Ectodermal cell (in vitro differentiated cells): ENCODE results near the gene ABCA1.

ENCODE experiments used
- H3K27ac ChIP-seq: 2 replicates; pipeline ENCODE4 v1.7.0; 2013; ENCODE audit warnings: mild to moderate bottlenecking, low read depth, low read length; ENCODE audit not compliant: insufficient read depth, poor library complexity, severe bottlenecking
- H3K27me3 ChIP-seq: 2 replicates; pipeline ENCODE4 v1.7.0; 2013; ENCODE audit warnings: mild to moderate bottlenecking, low read length; ENCODE audit not compliant: insufficient read depth, control insufficient read depth, poor library complexity, severe bottlenecking
- H3K36me3 ChIP-seq: one replicate; pipeline ENCODE4 v1.7.0; 2013; ENCODE audit warnings: low read length; ENCODE audit not compliant: control insufficient read depth, insufficient read depth
- H3K4me1 ChIP-seq: one replicate; pipeline ENCODE4 v1.7.0; 2013; ENCODE audit warnings: low read length; ENCODE audit not compliant: control insufficient read depth, insufficient read depth
- H3K4me3 ChIP-seq: 2 replicates; pipeline ENCODE4 v1.7.0; 2013; ENCODE audit warnings: low read depth, low read length, control low read depth; ENCODE audit not compliant: insufficient read depth
- H3K9me3 ChIP-seq: 2 replicates; pipeline ENCODE4 v1.7.0; 2013; ENCODE audit warnings: mild to moderate bottlenecking, low read length, moderate library complexity; ENCODE audit not compliant: control insufficient read depth
- whole genome bisulfite sequencing, 2 experiments: methylation state at CpG; one replicate each; pipeline ENCODE4 v1.1.7; 2013; ENCODE audit warnings: missing lambda C conversion rate in 2 of 2; 5-methylcytosine and 5-hydroxymethylcytosine counted together

ABCA1 gene

DNA sequence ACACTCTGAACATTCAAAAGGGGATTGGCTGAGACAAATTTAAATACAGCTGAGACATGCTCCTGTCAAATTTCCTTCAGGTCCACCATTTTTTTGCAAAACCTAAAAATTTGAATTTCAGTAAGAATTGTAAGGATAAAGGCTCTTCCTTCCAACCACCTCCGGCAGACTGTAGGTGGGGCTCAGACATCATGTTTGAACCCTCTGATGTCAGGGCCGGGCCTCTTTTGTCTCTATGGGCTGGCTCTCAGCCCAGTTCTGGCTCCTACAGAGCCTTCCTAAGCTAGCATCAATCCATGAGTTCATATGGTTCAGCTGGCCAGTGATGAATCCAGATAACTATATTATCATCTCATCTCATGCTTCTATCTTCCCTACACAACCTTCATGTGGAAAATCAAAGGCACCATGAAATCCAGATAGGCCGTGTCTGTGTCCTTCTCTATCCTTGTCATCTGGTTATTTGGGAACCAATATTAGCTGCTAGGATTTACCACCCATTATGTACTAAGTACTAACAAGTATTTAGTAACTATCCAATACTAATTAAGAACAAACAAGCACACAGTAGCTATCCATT is 119.8 kb downstream of the ABCA1 start:
- 82 to 92% methylated on average over 3 of the region's 3 CpGs for WGBS, 2 experiments
- H3K27me3 ChIP-seq, result no peaks in the 10 kb centered on the region
- H3K4me3 ChIP-seq, result no peak overlapping the region
- peaks cover 3% of the 10 kb centered on the region for H3K36me3 ChIP-seq
- no peaks in the 10 kb centered on the region for H3K9me3 ChIP-seq
- H3K4me1 ChIP-seq, result no peaks in the 10 kb centered on the region
- H3K27ac ChIP-seq, result no peak overlapping the region

DNA sequence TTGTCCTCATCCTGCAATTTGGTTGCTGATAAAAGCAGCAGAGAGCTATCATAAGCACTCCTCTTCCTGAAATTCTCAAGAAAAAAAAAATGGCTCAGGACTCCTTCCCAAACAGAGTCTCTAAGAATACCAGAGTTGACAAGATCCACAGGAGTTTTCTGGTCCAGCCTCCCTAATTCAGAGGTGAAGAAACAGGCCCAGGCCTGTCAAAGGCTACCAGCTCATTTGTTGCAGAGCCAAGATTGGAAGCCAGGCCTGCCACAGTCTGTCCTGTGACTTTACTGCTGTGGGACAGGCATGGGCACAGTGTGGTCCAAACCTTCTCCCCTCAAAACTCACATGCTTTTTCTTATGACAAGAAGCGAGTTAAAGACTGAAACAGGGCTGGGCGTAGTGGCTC is 122.5 kb downstream of the ABCA1 start:
- Histone ChIP-seq H3K27me3 (no peaks in the 10 kb centered on the region), H3K36me3 (peaks cover 9% of the 10 kb centered on the region)
- WGBS, 2 experiments, result 86 to 95% methylated on average over 2 of the region's 2 CpGs

DNA sequence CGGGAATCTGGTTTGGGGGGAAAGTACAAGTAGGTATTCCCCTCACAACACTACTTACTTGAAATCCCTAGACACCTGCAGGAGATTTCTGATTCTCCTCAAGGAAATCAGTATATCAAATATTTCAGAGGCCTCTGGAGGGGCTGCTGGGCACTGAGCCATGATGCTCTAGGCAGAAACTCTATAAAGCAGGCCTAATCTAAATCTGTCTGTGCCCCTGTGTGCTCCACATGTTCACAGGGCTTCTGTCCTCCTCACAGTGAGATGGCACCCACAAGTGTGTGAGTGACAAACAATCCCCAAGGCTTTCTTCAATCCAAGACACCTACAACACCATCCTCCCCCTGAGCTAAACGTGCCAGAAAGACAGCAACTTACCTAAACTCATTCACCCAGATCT is 125.0 kb downstream of the ABCA1 start:
- H3K27me3 ChIP-seq, result no peaks in the 10 kb centered on the region
- H3K36me3 ChIP-seq, result peaks cover 14% of the 10 kb centered on the region
- no peak overlapping the region for H3K4me3 ChIP-seq
- H3K9me3 ChIP-seq, result no peaks in the 10 kb centered on the region
- no peak overlapping the region for H3K27ac ChIP-seq
- no peaks in the 10 kb centered on the region for H3K4me1 ChIP-seq
- 86 to 89% methylated on average over 2 of the region's 2 CpGs for WGBS, 2 experiments

More for the DNA sequence above, 122.5 kb downstream of the ABCA1 start:
- no peaks in the 10 kb centered on the region for H3K9me3 ChIP-seq
- H3K27ac ChIP-seq, result no peak overlapping the region
- H3K4me1 ChIP-seq, result no peaks in the 10 kb centered on the region
- H3K4me3 ChIP-seq, result no peak overlapping the region

DNA sequence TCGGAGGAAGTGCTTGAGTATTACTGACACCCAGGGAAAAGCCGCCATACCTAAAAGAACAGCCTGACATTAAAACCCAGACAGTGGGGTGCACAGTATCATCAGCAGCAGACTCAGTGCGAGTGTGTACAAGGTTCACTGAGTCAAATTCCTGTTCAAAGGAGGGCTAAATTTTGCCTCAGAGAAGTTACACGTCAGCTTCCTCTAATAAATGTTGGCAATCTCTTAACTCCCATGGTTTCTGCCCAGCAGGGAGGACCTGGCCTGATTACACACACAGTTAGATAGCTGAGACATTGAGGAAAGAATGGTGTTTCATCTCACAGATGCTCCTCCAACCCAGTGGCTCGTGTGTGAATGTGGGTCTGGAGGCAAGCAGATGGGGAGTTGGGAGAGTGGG is 125.8 kb downstream of the ABCA1 start:
- Histone ChIP-seq H3K4me3 (no peak overlapping the region), H3K27ac (no peak overlapping the region), H3K4me1 (no peaks in the 10 kb centered on the region), H3K9me3 (no peaks in the 10 kb centered on the region), H3K27me3 (no peaks in the 10 kb centered on the region), H3K36me3 (peaks cover 14% of the 10 kb centered on the region)
- WGBS, 2 experiments, result 89 to 92% methylated on average over 5 of the region's 5 CpGs

DNA sequence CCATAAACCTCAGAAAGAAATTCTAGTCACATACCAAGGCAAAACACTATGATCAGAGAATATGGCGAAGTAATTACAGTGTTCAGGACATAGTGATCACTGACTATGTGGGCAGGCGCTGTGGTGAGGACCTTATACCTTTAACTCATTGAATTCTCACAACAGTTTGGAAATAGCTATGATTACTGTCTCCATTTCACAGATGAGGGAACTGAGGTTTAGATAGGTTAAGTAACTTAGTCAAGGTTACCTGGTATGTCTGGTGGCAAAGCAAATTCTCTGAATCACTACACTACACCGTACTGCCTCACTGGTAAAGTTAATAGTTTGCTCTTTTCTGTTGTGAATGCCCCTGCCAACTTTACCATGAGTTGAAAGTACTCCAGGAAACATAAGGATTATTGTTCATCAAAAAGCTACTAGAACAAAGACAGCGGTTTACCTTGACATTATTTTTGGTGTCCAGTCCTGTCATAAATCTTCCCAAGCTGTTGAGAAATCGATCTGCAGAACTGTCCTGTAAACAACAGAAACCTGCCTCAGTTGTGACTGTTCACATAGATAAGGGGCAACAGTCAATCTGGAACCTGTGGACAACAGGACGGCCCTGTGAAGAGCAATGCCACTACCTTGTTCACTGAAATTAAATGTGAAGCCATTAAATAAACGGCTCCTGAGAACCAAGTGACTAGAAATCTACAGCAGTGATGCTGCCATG is 127.7 kb downstream of the ABCA1 start:
- WGBS, 2 experiments, result 90 to 96% methylated on average over 7 of the region's 7 CpGs
- peaks cover 14% of the 10 kb centered on the region for H3K36me3 ChIP-seq
- H3K27ac ChIP-seq, result no peak overlapping the region
- H3K4me3 ChIP-seq, result no peak overlapping the region
- no peaks in the 10 kb centered on the region for H3K27me3 ChIP-seq
- no peaks in the 10 kb centered on the region for H3K9me3 ChIP-seq
- no peaks in the 10 kb centered on the region for H3K4me1 ChIP-seq

DNA sequence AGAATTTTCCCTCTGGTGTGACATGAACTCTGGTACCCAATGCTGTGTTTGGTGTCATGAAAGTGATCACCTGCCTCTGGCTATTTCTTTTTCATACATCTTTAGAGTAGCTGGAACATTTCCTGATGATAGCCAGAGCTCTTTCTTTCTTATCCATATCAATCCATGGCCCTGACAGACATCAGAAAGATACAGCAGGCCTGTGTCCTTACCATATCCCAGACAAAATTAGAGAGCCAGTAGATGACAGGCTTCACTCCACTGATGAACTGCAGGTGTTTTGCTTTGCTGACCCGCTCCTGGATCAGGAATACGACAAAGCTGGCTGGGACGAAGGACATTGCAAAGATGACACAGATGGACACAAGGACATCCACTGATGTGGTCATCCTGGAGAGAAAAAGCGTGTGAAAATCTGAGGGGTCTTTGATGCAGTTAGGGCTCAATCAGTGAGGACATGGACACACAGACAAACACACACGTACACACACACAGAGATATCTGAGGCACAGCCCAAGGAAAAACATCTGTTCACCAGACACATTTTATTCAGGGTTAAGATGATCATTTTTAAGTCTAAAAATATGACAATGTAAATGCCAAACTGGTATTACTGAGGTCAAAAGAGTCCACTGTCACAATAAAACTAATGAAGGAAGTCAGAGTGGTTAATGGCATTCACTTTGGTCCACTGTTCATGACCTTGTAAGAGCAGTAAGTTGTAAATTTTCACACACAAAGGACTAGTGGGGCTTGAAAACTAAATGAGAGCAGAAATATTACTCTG is 129.6 kb downstream of the ABCA1 start:
- Histone ChIP-seq H3K4me3 (no peak overlapping the region), H3K27ac (no peak overlapping the region), H3K36me3 (peaks cover 11% of the 10 kb centered on the region), H3K27me3 (no peaks in the 10 kb centered on the region), H3K4me1 (no peaks in the 10 kb centered on the region), H3K9me3 (no peaks in the 10 kb centered on the region)
- WGBS, 2 experiments, result 88 to 93% methylated on average over 5 of the region's 5 CpGs

DNA sequence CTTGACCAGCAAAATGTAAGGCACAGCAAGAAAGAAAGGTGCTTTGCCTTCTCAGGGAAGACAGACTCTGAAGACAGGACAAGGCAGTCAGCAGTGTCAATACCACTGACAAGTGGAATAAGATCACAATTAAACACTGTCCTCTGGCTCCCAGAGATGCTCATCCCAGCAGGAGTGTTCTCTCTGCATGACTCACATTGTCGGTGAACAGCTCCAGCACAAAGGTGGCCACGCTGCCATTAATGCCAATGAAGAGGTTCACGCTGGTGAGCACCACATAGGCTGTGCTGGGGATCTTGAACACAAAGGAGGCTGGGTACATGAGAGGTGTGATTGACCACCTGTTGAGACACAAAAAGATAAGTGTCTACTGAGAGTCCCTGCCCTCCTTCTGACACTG is 132.1 kb downstream of the ABCA1 start:
- 83 to 87% methylated on average over 3 of the region's 3 CpGs for WGBS, 2 experiments
- Histone ChIP-seq H3K4me1 (no peaks in the 10 kb centered on the region), H3K9me3 (no peaks in the 10 kb centered on the region), H3K27me3 (no peaks in the 10 kb centered on the region), H3K27ac (no peak overlapping the region), H3K36me3 (peaks cover 5% of the 10 kb centered on the region), H3K4me3 (no peak overlapping the region)

DNA sequence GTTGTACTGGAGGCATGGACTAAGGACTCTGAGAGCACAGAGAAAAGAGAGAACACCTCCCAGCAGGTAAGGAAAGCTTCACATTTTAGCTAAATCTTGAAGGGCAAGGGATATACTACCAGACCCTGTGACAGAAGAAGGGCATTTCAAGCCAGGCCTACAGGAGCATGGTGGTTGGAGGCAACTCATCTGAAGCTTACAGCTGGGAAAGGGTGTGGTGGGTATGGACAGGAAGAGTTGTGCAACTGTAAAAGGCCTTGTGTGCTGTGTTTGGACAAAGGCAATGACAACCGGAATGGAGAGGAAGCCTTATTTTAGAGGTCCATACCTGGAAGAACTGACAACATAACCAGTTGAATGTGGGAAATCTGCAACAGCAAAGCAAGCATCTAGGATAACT is 132.9 kb downstream of the ABCA1 start:
- no peaks in the 10 kb centered on the region for H3K9me3 ChIP-seq
- no peaks in the 10 kb centered on the region for H3K4me1 ChIP-seq
- no peak overlapping the region for H3K27ac ChIP-seq
- no peaks in the 10 kb centered on the region for H3K27me3 ChIP-seq
- WGBS, 2 experiments, result 95 to 97% methylated on average over 1 of the region's 1 CpG
- H3K36me3 ChIP-seq, result peaks cover 5% of the 10 kb centered on the region
- no peak overlapping the region for H3K4me3 ChIP-seq

DNA sequence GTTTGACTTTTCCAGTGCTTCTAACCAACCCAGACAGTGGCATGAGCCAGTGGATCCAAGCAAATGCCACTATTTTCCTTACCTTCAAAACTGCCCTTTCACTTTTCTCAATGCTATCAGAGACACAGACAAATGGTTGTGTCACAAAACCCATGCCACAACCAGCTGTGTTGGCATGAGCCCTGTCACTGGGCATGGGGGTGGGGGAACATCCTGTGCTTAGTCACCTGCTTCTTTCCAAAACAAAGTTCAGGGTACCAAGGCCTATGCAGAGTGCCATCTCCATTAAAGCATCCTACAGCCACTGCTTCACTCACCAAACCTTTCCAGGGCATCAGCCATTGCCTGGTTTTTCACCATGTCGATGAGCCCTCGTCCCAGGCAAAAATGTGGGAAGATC is 133.9 kb downstream of the ABCA1 start:
- no peaks in the 10 kb centered on the region for H3K4me1 ChIP-seq
- WGBS, 2 experiments, result 96 to 100% methylated on average over 2 of the region's 2 CpGs

DNA sequence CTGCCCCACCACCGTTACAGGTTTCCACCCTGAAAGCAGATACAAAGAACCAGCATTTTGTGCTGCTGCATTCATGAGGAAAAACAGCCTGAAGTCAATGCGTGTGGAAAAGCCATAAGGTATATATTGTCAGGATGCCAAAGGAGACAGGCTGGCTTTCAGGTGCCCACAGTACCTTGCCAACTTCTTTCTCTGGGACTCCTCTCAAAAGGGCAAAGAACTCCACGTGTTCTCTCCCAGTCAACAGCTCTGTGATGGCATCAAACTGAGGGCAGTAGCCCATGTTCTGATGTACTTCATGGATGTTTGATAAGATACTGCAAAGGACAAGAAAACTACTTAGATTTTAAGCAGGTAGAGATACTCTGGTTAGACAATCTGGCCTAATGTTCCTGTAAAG is 139.7 kb downstream of the ABCA1 start:
- WGBS, 2 experiments, result 93 to 94% methylated on average over 3 of the region's 3 CpGs
- Histone ChIP-seq H3K27me3 (no peaks in the 10 kb centered on the region), H3K27ac (no peak overlapping the region), H3K4me1 (no peaks in the 10 kb centered on the region), H3K4me3 (no peak overlapping the region), H3K9me3 (no peaks in the 10 kb centered on the region), H3K36me3 (peaks cover 4% of the 10 kb centered on the region)

More for the DNA sequence above, 133.9 kb downstream of the ABCA1 start:
- Histone ChIP-seq H3K9me3 (no peaks in the 10 kb centered on the region), H3K4me3 (no peak overlapping the region), H3K27me3 (no peaks in the 10 kb centered on the region), H3K36me3 (no peaks in the 10 kb centered on the region), H3K27ac (no peak overlapping the region)
